Occipital lobe (tissue), 2 donors: Measurements from ENCODE around the gene MYBPC1. TPM values are rescaled to one million over a fixed set of nuclear protein-coding genes. Genes with fewer than 3 reads are reported as not detected.
A peak's percentile ranks its signal among the peaks of the same experiment; 100 is the strongest.

Source experiments
- DNase-seq: peaks from one replicate; lab custom pipeline; 2025; lab: John Stamatoyannopoulos, UW
- total RNA-seq: library from RNA; depleted of rRNA; stranded (reverse); fragments of >200 nt; gene quantifications from one replicate; pipeline ENCODE4 v1.2.3, GENCODE V29; 2014

Gene MYBPC1
- total RNA-seq, 1 donor from 2014 or later: 2.0 TPM

GRCh38 chr12:101695706-101696105 lies 100.9 kb downstream of the MYBPC1 start:
- no peak for DNase-seq

GRCh38 chr12:101696251-101697196 lies 101.8 kb downstream of the MYBPC1 start:
- peak; percentile 37 for DNase-seq

- peak; percentile 45 for DNase-seq
Measured at GRCh38 chr12:101697197-101697929, 102.6 kb downstream of the MYBPC1 start, which contains the start of gene CHPT1. CHPT1 (plus strand) TSS chr12:101697640; CDS start chr12:101697862, 222 bp downstream.

- peak; percentile 31 for DNase-seq
Measured at GRCh38 chr12:101697930-101698799, 103.4 kb downstream of the MYBPC1 start.

- DNase-seq: no peak
Measured at GRCh38 chr12:101698800-101699347, 104.1 kb downstream of the MYBPC1 start.

- DNase-seq: no peak
Measured at GRCh38 chr12:101700299-101700820, 105.6 kb downstream of the MYBPC1 start.

- no peak for DNase-seq
Measured at GRCh38 chr12:101703487-101703886, 108.7 kb downstream of the MYBPC1 start.

- no peak for DNase-seq
Measured at GRCh38 chr12:101706403-101706802, 111.6 kb downstream of the MYBPC1 start.

GRCh38 chr12:101707131-101707782 lies 112.5 kb downstream of the MYBPC1 start:
- no peak for DNase-seq

- no peak for DNase-seq
Measured at GRCh38 chr12:101710288-101710687, 115.5 kb downstream of the MYBPC1 start.

GRCh38 chr12:101713059-101713682 lies 118.4 kb downstream of the MYBPC1 start:
- DNase-seq: peak; percentile 5

GRCh38 chr12:101713930-101714329 lies 119.2 kb downstream of the MYBPC1 start:
- DNase-seq: no peak

- no peak for DNase-seq
Measured at GRCh38 chr12:101714877-101715444, 120.2 kb downstream of the MYBPC1 start.

- no peak for DNase-seq
Measured at GRCh38 chr12:101719566-101719965, 124.8 kb downstream of the MYBPC1 start.

- DNase-seq: no peak
Measured at GRCh38 chr12:101720118-101720517, 125.3 kb downstream of the MYBPC1 start.

- no peak for DNase-seq
Measured at GRCh38 chr12:101722392-101722791, 127.6 kb downstream of the MYBPC1 start.

GRCh38 chr12:101727098-101727497 lies 132.3 kb downstream of the MYBPC1 start:
- DNase-seq: no peak

GRCh38 chr12:101729842-101730241 lies 135.1 kb downstream of the MYBPC1 start:
- DNase-seq: no peak

- DNase-seq: no peak
Measured at GRCh38 chr12:101732318-101732717, 137.5 kb downstream of the MYBPC1 start.
